ENCODE results near the gene ADGRA1. TPM values are rescaled to one million over a fixed set of nuclear protein-coding genes. Genes with fewer than 3 reads are reported as not detected.

ADGRA1 gene
- total RNA-seq, 4 donors from 2014 or later, result not detected

- Histone ChIP-seq H3K27me3 (no peaks in the 10 kb centered on the region), H3K9me3 (no peaks in the 10 kb centered on the region), H3K27ac (no peak overlapping the region), H3K4me1 (no peaks in the 10 kb centered on the region), H3K4me3 (no peak overlapping the region), H3K36me3 (no peaks in the 10 kb centered on the region)
- DNase-seq, result no peak
- no peak for TF ChIP-seq CTCF (IDR thresholded peaks at IDR 0.05)
- no peak for TF ChIP-seq POLR2A (IDR thresholded peaks at IDR 0.05)
Observed at GRCh38 chr10:133068111-133069032, 19.4 kb upstream of the ADGRA1 start.

GRCh38 chr10:133069033-133069525 lies 18.6 kb upstream of the ADGRA1 start:
- TF ChIP-seq POLR2A (IDR thresholded peaks at IDR 0.05) (no peak), CTCF (IDR thresholded peaks at IDR 0.05) (no peak)

GRCh38 chr10:133070405-133070804 lies 17.3 kb upstream of the ADGRA1 start:
- Histone ChIP-seq H3K4me1 (no peaks in the 10 kb centered on the region), H3K27me3 (no peaks in the 10 kb centered on the region), H3K4me3 (no peak overlapping the region), H3K9me3 (no peaks in the 10 kb centered on the region), H3K27ac (no peak overlapping the region), H3K36me3 (no peaks in the 10 kb centered on the region)
- DNase-seq, result no peak
- TF ChIP-seq POLR2A (IDR thresholded peaks at IDR 0.05) (no peak), CTCF (IDR thresholded peaks at IDR 0.05) (no peak)

More at GRCh38 chr10:133069033-133069525, 18.6 kb upstream of the ADGRA1 start:
- H3K9me3 ChIP-seq, result no peaks in the 10 kb centered on the region
- H3K4me1 ChIP-seq, result no peaks in the 10 kb centered on the region
- H3K36me3 ChIP-seq, result no peaks in the 10 kb centered on the region
- H3K4me3 ChIP-seq, result no peak overlapping the region
- H3K27ac ChIP-seq, result no peak overlapping the region
- no peaks in the 10 kb centered on the region for H3K27me3 ChIP-seq
- DNase-seq, result no peak

GRCh38 chr10:133070810-133071209 lies 16.9 kb upstream of the ADGRA1 start:
- no peak for DNase-seq
- no peak overlapping the region for H3K4me3 ChIP-seq

GRCh38 chr10:133071733-133072132 lies 16.0 kb upstream of the ADGRA1 start:
- H3K9me3 ChIP-seq, result no peaks in the 10 kb centered on the region
- H3K4me3 ChIP-seq, result no peak overlapping the region
- no peaks in the 10 kb centered on the region for H3K36me3 ChIP-seq
- DNase-seq, result no peak
- H3K27me3 ChIP-seq, result no peaks in the 10 kb centered on the region
- H3K27ac ChIP-seq, result no peak overlapping the region
- no peaks in the 10 kb centered on the region for H3K4me1 ChIP-seq
- TF ChIP-seq POLR2A (IDR thresholded peaks at IDR 0.05) (no peak), CTCF (IDR thresholded peaks at IDR 0.05) (no peak)

More at GRCh38 chr10:133070810-133071209, 16.9 kb upstream of the ADGRA1 start:
- Histone ChIP-seq H3K9me3 (no peaks in the 10 kb centered on the region), H3K27ac (no peak overlapping the region), H3K4me1 (no peaks in the 10 kb centered on the region), H3K27me3 (no peaks in the 10 kb centered on the region), H3K36me3 (no peaks in the 10 kb centered on the region)
- no peak for TF ChIP-seq POLR2A (IDR thresholded peaks at IDR 0.05)
- TF ChIP-seq CTCF (IDR thresholded peaks at IDR 0.05), result no peak
